Fibroblast of skin of abdomen (primary cell): ENCODE data around the gene RSPRY1.
A peak's percentile ranks its signal among the peaks of the same experiment; 100 is the strongest.
"Not testable (repeated sequence)": the region's sequence is repeated elsewhere in the genome, so short reads cannot be mapped to it uniquely, and the experiment has no call there.

ENCODE experiments used
- DNase-seq: peaks from one replicate; pipeline ENCODE4 v3.0.0-alpha.2; 2013

Gene RSPRY1

DNA sequence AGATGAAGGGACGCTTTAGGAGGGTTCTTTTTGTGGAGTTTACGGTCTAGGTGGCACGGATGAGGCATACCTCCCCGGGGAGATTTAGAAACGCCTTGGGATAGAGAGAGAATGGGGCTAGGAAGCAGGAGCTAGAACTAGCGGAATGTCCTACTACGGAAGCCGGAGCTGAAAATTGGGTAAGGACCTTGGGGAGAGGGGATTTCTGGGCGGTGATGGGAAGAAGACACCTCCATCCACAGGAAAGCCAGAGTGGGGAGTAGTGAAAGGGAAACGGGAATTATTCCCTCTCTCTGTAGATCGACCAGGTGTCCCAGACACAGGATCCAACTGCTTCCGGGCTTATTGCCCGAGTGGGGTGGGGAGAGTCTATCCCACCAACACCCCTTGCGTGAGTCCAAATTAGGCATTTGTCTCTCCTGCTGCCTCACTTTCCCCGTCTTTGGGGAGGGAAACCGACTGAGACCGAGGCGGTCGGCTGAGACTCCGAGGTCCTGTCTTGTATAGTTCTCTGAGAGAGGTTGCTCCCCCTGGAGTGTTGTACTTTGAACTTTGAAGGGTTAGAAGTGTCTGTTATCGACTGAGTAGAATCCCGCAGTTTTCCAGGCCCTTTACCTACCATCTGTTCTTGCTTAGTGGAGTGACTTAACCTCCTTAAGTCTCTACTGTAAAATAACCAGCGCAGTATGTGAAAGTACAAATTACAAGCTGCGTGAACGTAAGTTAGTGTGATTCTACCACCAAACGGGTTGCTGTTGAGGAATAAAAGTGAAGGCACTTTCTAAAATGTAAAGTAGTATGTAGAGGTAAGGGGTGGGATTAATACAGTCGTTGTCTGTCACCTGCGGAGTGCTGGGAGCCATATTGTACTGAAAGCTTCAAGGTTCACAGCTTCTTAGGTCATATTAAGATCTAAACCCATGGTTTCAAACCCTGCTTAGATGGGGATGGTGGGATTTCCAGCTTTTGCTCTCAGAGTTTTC lies 1.0 kb downstream of the RSPRY1 start:
- DNase-seq, result peak; percentile 27

DNA sequence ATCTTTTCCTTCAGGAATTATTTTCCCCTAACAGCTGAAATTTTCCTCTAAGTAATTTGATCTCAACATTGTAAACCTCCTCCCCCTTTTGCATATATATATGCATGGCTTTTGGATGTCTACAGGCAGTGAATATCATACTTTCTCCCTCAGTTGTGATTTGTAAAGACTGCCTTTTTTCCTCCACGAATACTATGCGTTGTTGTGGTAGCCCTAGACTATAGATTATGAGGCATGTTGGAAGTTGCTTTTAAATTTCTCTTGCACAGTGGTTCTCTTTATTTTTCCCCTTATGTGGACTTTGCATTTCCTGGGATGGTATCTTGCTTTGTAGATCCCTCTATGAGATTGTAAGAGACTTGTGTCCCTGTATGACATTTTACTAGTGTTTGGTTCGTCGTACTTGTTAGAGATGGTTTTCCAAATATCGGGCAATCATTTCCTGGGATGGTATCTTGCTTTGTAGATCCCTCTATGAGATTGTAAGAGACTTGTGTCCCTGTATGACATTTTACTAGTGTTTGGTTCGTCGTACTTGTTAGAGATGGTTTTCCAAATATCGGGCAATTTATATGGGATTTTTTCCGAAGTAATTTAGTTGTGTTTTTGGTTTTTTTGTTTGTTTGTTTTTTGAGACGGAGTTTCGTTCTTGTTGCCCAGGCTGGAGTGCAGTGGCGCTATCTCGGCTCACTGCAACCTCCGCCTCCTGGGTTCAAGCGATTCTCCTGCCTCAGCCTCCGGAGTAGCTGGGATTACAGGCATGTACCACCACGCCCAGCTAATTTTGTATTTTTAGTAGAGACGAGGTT lies 2.0 kb downstream of the RSPRY1 start:
- peak; percentile 28 for DNase-seq

DNA sequence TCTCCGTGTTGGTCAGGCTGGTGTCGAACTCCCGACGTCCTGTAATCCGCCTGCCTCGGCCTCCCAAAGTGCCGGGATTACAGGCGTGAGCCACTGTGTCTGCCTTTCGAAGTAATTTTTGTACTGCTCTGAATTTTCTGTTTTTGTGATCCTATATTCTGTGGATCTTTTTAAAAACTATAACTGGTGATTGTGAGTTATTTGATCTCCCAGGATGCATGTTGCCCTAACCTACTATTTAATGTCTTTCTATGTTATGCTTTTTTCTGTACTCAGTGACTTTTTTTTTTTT lies 2.5 kb downstream of the RSPRY1 start:
- no peak for DNase-seq

DNA sequence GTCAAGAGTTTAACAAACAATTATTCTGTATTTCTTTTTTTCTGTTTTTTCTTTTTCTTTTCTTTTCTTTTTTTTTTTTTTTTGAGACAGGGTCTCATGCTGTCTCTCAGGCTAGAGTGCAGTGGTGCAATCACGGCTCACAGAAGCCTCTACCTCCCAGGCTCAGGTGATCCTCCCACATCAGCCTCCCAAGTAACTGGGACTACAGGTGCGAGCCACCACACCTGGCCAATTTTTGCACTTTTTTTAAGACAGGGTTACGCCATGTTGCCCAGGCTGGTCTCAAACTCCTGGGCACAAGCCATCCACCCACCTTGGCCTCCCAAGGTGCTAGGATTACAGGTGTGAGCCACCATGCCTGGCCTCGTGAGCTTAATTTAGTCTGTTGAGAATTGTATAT lies 3.4 kb downstream of the RSPRY1 start:
- not testable (repeated sequence) for DNase-seq

DNA sequence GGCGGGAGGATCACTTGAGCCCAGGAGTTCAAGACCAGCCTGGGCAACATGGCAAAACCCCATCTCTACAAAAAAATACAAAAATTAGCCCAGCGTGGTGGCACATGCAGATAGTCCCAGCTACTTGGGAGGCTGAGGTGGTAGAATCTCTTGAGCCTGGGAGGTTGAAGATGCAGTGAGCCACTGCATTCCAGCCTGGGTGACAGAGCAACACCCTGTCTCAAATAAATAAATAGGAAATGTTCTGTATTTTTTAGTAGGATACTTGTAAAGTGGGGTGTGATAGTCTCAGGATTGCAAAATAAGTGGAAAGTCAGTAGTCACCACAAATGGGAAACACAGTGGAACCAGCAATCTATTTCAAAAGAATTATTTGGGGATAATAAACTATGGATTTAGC lies 4.0 kb downstream of the RSPRY1 start:
- no peak for DNase-seq

DNA sequence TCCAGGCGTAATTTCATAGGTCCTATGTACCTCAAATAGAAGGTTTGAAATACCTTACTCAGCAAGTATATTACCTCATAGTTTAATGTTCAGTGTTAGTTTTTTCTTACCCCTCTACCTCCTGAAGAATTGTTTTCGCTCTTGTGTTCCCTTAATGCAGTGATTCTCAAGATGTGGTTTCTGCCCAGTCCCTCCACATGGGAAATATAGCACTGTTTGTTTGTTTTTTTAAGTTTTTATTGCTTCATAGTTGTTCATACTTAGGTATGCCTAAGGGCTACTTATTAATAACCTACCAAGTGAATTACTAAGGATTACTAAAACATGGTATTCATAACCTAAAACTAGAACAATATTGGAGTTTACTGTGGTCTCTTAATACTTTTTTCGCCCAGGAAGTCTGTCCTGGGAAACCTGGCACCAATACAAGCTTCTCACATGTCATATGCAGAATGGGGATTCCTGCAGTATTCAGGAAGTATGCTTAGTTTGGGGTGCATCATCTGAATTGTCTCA lies 5.0 kb downstream of the RSPRY1 start:
- peak; percentile 20 for DNase-seq

DNA sequence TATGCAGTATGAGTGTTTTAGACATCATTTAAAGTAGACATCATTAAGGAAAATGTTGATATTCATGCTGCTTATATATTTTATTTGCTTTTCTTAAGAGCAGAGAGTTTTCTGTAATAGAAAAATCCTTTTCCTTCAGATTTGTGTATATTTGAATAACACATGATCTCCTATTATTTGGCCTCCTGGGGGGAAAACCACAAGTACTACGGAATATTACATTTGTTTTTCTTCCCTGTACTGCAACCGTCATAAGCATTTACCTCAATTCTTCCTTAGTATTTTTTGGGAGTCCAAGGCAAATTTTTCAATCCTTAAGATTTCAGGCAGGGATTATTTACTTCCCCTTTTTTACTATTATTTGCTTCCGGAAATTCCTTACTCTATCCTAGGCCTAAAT lies 6.0 kb downstream of the RSPRY1 start:
- DNase-seq, result peak; percentile 27

DNA sequence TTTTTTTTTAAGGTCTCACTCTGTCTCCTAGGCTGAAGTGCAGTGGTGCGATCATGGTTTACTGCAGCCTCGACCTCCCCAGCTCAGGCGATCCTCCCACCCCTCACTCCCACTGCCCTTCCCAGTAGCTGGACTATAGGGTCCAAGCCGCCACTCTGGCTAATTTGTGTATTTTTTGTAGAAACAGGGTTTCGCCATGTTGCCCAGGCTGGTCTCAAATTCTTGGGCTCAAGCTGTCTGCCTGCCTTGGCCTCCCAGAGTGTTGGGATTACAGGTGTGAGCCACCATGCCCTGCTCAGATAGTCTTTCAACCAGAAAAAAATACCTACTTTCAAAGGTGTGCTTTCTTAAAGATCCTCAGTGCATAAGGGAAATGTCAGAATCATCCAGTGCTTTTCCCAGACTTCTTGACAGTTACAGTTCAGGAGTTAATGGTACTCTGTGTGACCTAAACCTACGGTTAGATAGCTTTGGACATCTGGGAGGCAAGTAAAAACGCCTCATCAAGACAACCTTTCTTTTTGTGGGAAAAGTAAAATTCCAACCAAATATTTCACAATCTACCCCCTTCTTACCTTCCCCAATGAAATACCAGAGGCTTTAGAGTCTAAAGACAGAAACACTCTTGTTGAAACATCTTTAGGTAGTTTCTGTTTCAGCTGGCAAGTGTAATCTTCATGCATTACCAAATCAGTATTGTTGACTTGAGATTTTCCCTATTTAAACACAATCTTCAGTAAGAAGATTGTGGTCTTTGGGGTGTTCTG lies 6.8 kb downstream of the RSPRY1 start:
- peak; percentile 69 for DNase-seq

DNA sequence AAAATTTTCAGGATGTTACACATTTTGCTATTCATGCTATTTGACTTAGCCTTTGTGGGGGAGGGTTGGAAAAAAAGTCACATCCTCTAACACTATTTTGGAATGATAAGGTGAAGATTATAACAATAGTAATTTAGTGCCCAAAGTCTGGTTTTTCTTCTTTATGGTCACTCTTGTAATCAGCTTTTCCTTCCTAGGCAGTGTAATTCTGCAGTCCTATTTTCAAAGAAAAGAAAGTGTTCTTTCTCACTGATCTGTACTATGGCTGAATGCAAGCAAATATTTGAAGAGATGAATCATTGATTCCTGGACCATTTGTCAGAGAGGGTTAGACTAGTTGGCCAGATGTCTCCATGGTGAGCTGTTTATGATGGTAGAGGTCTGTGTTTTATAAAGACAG lies 8.4 kb downstream of the RSPRY1 start:
- peak; percentile 93 for DNase-seq

DNA sequence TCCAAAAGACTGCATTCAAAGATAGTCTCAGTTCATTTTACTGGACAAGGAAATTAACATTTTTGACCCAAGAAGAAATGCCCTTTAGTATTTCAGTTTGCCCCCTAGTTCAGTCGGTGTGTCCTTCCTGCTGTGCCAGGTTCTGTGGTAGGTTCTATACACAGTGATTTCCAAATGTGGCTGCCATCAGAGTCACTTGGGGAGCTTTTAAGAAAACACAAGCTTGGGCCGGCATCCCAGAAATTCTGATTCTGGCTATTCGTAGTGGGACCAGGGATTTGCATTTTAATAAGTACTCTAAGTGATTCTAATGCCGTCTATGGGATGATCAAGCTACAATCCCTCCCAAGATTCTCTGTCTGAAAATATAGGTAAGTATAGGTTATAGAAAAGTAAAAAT lies 10.2 kb downstream of the RSPRY1 start:
- DNase-seq, result no peak

DNA sequence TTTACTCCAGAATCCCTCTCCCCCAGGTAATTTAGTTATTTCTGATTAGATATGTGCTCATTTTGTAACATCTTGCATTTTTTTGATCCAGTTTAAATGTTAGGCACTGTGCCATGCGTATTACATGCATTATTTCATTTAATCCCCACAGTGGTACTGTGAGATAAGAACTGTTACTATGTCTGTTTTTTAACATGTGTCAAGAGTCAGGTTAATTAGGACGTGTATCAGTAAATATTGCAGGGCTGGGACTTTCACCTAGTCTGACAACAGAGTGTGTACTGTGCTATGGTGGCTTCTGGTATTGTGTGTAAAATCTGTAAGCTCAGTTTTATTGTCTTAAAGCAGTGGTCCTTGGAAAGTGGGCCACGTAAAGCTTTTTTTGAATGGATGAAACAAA lies 10.6 kb downstream of the RSPRY1 start:
- no peak for DNase-seq

DNA sequence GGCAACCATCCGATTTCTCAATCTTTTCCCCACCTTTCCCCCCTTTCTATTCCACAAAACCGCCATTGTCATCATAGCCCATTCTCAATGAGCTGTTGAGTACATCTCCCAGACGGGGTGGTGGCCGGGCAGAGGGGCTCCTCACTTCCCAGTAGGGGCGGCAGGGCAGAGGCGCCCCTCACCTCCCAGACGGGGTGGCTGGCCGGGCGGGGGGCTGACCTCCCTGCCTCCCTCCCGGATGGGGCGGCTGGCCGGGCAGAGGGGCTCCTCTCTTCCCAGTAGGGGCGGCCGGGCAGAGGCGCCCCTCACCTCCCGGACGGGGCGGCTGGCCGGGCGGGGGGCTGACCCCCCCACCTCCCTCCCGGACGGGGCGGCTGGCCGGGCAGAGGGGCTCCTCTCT lies 14.2 kb downstream of the RSPRY1 start:
- DNase-seq, result not testable (repeated sequence)

DNA sequence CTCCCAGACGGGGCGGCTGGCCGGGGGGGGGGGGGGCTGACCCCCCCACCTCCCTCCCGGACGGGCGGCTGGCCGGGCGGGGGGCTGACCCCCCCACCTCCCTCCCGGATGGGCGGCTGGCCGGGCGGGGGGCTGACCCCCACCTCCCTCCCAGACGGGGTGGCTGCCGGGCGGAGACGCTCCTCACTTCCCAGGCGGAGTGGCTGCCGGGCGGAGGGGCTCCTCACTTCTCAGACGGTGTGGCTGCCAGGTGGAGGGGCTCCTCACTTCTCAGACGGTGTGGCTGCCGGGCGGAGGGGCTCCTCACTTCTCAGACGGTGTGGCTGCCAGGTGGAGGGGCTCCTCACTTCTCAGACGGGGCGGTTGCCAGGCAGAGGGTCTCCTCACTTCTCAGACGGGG lies 14.8 kb downstream of the RSPRY1 start:
- not testable (repeated sequence) for DNase-seq

DNA sequence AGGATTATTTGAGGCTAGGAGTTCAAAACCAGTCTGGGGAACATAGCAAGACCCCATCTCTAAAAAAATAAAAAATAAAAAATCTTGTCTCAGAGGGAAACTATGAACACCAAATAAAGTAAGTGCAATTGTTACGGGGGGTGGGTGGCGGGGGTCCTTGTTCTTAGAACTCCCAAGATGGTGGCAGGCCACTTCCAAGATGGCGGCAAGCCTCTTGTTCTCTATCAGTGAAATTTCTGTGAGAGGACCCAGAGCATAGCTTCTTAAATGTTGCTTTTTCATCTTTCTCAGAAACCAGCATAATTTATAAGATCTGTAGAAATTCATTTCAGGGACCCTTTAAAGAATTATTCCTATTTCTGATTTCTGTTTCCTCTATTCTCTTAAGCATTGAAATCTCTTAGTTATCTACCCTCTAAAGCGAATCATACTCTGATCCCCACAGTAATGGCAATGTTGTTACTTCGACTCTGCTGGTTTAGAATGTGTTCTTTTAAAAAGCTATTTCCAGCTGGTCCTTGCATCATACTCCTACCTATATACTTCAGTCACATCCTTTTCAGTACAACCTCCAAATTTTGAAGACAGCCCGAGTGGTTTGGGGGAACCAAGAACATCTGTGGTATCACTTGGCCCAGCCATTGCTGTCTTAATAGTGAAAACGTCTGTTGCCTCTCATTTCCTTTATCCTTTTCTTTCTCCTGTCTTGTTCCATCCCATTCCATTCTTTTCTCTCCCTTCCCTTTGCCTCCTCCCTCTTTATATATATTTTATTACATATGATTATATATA lies 16.2 kb downstream of the RSPRY1 start:
- DNase-seq, result no peak

DNA sequence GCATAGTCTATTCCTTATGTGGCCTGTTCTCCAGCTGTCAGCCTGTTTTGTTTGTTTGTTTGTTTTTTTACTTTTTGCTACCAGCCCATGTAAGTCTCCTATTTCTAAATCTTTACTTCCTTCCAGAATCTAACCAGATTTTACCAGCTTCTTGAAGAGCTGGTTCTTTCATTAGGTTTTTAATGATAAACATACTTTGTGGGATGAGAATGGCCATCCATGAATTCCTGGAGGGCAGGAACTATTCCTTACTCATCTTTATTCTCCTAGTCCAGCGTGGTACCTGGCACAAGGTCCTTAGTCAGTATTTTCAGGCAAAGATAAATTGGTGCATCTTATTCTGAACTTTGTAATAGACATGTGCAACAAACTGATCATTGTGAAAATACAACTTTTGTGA lies 17.3 kb downstream of the RSPRY1 start:
- peak; percentile 30 for DNase-seq

DNA sequence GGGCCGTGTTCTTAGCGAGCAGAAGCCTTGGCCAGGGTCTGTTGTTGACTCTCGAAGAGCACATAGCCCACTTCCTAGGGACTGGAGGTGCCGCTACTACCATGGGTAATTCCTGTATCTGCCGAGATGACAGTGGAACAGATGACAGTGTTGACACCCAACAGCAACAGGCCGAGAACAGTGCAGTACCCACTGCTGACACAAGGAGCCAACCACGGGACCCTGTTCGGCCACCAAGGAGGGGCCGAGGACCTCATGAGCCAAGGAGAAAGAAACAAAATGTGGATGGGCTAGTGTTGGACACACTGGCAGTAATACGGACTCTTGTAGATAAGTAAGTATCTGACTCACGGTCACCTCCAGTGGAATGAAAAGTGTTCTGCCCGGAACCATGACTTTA lies 18.5 kb downstream of the RSPRY1 start:
- no peak for DNase-seq

DNA sequence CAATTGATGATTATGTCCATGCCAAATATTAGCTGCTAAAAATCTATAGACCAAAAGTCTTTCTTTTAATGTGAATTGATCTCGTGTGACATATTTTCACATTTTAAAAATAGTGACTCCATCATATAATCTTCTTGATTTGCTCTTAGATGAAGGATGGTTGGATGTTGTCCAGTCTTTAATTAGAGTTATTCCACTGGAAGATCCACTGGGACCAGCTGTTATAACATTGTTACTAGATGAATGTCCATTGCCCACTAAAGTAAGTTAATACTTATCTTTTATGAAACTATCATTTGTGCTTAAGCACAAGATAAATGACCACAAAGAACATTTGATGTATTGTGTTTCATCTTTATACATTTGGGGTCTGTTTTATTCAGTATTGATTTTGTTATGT lies 22.8 kb downstream of the RSPRY1 start:
- DNase-seq, result no peak

DNA sequence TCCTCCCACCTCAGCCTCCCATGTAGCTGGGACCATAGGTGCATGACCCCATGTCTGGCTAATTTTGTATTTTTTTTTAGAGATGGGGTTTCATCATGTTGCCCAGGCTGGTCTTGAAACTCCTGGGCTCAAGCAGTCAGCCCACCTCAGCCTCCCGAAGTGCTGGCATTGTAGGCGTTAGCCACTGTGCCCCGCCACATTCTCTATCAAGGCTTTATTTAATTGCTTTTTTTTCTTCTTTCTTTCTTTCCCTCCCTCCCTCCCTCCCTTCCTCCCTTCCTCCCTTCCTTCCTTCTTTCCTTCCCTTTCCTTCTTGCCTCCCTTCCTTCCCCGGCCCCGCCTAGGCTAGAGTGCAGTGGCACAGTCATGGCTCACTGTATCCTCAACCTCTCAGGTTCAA lies 23.7 kb downstream of the RSPRY1 start:
- no peak for DNase-seq

DNA sequence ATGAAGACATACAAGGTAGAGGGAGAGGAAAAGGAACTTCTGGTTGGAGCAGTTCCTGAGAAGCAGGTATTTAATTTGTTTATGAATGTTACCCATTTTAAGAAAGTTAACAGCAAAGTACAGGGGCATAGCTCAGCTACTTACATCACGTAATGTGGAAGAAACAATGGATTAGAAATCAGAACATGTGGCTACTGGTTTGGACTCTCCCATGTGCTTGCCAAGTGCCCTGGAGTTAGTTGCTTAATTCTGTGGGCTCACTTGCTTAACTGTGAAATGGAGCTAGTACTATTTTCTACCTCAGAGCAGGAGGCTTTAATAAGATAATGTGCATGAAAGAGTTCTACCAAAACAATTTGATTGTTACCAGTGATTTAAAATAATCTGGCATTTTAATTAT lies 27.3 kb downstream of the RSPRY1 start:
- DNase-seq, result no peak

DNA sequence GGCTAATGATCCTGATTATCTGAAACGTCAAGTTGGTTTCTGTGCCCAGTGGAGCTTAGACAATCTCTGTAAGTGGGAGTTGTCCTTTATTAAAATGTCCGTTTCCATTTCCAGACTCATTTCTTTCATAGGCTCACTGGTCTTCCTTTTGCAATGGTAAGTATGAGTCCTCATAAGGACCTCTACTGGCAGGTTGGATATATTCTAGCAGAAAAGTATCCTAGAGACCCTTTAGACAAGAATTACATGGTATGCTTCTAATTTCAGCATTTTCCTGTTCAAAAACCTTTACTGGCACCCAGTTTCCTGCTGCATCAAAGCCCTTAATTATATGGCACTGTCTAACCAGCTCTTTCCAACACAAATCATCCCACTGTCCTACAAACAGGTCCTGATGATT lies 30.8 kb downstream of the RSPRY1 start:
- DNase-seq, result no peak

DNA sequence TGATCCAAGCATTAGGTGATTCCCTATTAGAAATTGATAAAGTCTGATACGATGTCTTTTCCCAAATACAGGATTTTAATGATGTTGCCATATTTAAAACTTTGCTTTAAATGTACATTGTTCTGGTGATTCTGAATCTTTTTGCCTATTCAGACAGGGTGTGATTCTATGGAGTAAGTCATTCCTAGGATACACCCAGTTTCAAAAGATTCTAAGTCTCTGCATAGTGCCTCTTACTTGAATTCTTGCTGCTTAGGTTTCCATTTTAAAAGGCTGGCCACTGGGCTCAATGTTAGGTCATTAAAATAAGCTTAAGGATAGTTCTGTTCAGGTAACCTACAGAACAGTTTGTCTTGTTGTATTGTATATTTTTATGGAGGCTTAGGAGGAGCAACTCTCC lies 36.9 kb downstream of the RSPRY1 start:
- DNase-seq, result no peak
